SK-N-SH treated with all-trans-retinoic acid at 6 μM for 48 hours (cell line): ENCODE data around the gene GEN1.

Experiments used
- ATAC-seq: fragments of 200-7000 bp; cut with Tn5 transposase; 3 replicates; pipeline ENCODE4 v1.9.1; 2020; ENCODE audit warnings: mild to moderate bottlenecking, moderate library complexity
- ARNTL ChIP-seq: fragments of 450-650 bp; formaldehyde crosslinking; IDR thresholded peaks from 2 replicates; pipeline ENCODE4 v1.5.0; 2020; ENCODE audit warnings: low read depth, mild to moderate bottlenecking, moderate library complexity, borderline replicate concordance
- BACH2 ChIP-seq: fragments of 250-450 bp; sonication (Bioruptor Pico); IDR thresholded peaks from 2 replicates; pipeline ENCODE4 v1.9.0; 2021; ENCODE audit warnings: mild to moderate bottlenecking, borderline replicate concordance
- CSDC2 ChIP-seq: fragments of 250-450 bp; sonication (Bioruptor Pico); IDR thresholded peaks from 2 replicates; pipeline ENCODE4 v1.5.0; 2020; ENCODE audit warnings: mild to moderate bottlenecking, moderate library complexity
- ESRRG ChIP-seq: fragments of 250-450 bp; sonication (Bioruptor Pico); IDR thresholded peaks from 2 replicates; pipeline ENCODE4 v1.6.1; 2021; ENCODE audit warnings: mild to moderate bottlenecking
- GLIS3 ChIP-seq: fragments of 250-450 bp; sonication (Bioruptor Pico); IDR thresholded peaks from 2 replicates; pipeline ENCODE4 v1.5.0; 2020; ENCODE audit warnings: mild to moderate bottlenecking, moderate library complexity
- ISL1 ChIP-seq: fragments of 250-450 bp; sonication (Bioruptor Pico); IDR thresholded peaks from 2 replicates; pipeline ENCODE4 v2.1.2; 2022; ENCODE audit warnings: mild to moderate bottlenecking, moderate library complexity
- OSR1 ChIP-seq: fragments of 250-450 bp; sonication (Bioruptor Pico); IDR thresholded peaks from 2 replicates; pipeline ENCODE4 v1.8.0; 2022; ENCODE audit warnings: moderate library complexity, mild to moderate bottlenecking, inconsistent platforms
- POU6F1 ChIP-seq: fragments of 250-450 bp; sonication (Bioruptor Pico); IDR thresholded peaks from 2 replicates; pipeline ENCODE4 v1.8.0; 2021; ENCODE audit warnings: low read depth, mild to moderate bottlenecking, moderate library complexity, borderline replicate concordance
- PPARA ChIP-seq: fragments of 250-450 bp; sonication (Bioruptor Pico); IDR thresholded peaks from 2 replicates; pipeline ENCODE4 v1.5.0; 2020; ENCODE audit warnings: mild to moderate bottlenecking, borderline replicate concordance
- RARB ChIP-seq: fragments of 250-450 bp; sonication (Bioruptor Pico); IDR thresholded peaks from 2 replicates; pipeline ENCODE4 v1.8.0; 2021; ENCODE audit warnings: mild to moderate bottlenecking, moderate library complexity
- SNAI2 ChIP-seq: fragments of 250-450 bp; sonication (Bioruptor Pico); IDR thresholded peaks from 2 replicates; pipeline ENCODE4 v1.5.0; 2020; ENCODE audit warnings: mild to moderate bottlenecking, moderate library complexity
- TCF4 ChIP-seq: fragments of 250-450 bp; sonication (Bioruptor Pico); IDR thresholded peaks from 2 replicates; pipeline ENCODE4 v1.8.0; 2021; ENCODE audit warnings: mild to moderate bottlenecking, moderate library complexity, borderline replicate concordance
- TOX ChIP-seq: fragments of 250-450 bp; sonication (Bioruptor Pico); IDR thresholded peaks from 2 replicates; pipeline ENCODE4 v1.8.0; 2021; ENCODE audit warnings: mild to moderate bottlenecking, moderate library complexity, borderline replicate concordance
- TSHZ2 ChIP-seq: fragments of 250-450 bp; sonication (Bioruptor Pico); IDR thresholded peaks from 2 replicates; pipeline ENCODE4 v1.5.0; 2020; ENCODE audit warnings: mild to moderate bottlenecking, moderate library complexity
- ZC3H10 ChIP-seq: fragments of 250-450 bp; sonication (Bioruptor Pico); IDR thresholded peaks from 2 replicates; pipeline ENCODE4 v1.5.1; 2021; ENCODE audit warnings: mild to moderate bottlenecking, moderate library complexity
- ZFP3 ChIP-seq: fragments of 250-450 bp; sonication (Bioruptor Pico); IDR thresholded peaks from 2 replicates; pipeline ENCODE4 v1.5.0; 2020; ENCODE audit warnings: mild to moderate bottlenecking, moderate library complexity
- ZFP30 ChIP-seq: fragments of 450-650 bp; formaldehyde crosslinking; IDR thresholded peaks from 2 replicates; pipeline ENCODE4 v1.5.0; 2022; ENCODE audit warnings: mild to moderate bottlenecking, moderate library complexity
- ZNF565 ChIP-seq: fragments of 450-650 bp; formaldehyde crosslinking; conservative IDR thresholded peaks from 2 replicates; pipeline ENCODE4 v1.5.0; 2020; ENCODE audit warnings: low read depth, mild to moderate bottlenecking, moderate library complexity
- ZNF70 ChIP-seq: fragments of 450-650 bp; formaldehyde crosslinking; IDR thresholded peaks from 2 replicates; pipeline ENCODE4 v1.5.0; 2020; ENCODE audit warnings: mild to moderate bottlenecking, moderate library complexity
- ZNF8 ChIP-seq: fragments of 450-650 bp; formaldehyde crosslinking; IDR thresholded peaks from 2 replicates; pipeline ENCODE4 v1.5.0; 2020; ENCODE audit warnings: mild to moderate bottlenecking, moderate library complexity
- TF ChIP-seq, protein P1 (sequence below): fragments of 250-450 bp; sonication (Bioruptor Pico); IDR thresholded peaks from 2 replicates; pipeline ENCODE4 v1.5.1; 2021; ENCODE audit warnings: mild to moderate bottlenecking, moderate library complexity
- TF ChIP-seq, protein P2 (sequence below): fragments of 250-450 bp; sonication (Bioruptor Pico); IDR thresholded peaks from 2 replicates; pipeline ENCODE4 v1.8.0; 2020; ENCODE audit warnings: mild to moderate bottlenecking, moderate library complexity, borderline replicate concordance
- TF ChIP-seq, protein P3 (sequence below): fragments of 250-450 bp; sonication (Bioruptor Pico); IDR thresholded peaks from 2 replicates; pipeline ENCODE4 v1.5.1; 2020; ENCODE audit warnings: low read depth, mild to moderate bottlenecking, moderate library complexity

The GEN1 gene

DNA sequence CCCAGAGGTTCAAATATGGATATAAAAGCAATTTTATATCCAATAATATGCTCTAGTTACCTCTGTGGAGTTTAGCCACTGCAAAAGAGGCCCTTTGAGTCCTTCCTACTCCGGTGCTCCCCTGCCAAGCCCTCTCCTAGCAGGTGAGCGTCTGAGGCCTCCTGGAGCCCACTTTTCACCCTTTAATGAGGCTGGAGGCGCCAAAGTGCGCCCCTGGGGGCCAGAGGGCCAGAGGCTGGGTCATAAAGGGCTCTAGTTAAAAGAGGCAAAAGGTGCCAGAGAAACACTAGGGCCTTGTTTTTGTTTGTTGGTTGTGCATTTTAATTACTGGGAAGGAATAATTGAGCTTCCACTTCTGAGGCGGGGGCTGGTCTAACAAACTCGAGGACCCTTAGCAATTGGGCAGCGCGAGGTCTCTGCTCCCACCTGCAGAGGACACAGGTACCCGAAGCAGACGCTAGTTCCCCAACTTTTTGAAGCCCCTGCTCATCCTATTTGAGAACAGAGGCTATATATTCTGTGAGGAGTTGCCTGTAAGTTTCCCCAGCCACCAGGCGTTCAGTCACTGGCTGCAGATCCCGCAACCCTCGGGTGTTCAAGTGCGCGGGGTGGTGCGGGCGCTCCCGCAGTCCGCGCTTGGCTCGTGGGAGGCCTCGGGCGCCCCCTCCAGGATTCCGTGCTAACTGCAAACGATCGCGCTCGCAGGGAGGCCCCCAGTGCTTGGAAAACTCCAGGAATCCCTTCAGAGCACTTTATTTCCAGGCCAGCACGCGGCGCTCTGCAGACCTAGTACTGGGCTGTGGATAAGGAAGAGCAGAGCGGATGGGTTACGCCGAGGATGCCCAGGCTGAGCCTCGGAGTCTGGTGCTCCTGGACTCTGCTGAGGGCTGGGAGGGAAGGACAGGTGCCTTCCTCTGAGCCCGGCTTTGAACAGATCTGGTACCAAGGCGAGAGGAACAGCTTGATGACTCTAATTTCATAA is 76.4 kb downstream of the GEN1 start:
- 0 out of 2 replicates have a peak, but pooled peaks have one; percentile 53 for TF ChIP-seq ZNF565 (CRISPR knock-in tag)
- TF ChIP-seq, protein P1, sequence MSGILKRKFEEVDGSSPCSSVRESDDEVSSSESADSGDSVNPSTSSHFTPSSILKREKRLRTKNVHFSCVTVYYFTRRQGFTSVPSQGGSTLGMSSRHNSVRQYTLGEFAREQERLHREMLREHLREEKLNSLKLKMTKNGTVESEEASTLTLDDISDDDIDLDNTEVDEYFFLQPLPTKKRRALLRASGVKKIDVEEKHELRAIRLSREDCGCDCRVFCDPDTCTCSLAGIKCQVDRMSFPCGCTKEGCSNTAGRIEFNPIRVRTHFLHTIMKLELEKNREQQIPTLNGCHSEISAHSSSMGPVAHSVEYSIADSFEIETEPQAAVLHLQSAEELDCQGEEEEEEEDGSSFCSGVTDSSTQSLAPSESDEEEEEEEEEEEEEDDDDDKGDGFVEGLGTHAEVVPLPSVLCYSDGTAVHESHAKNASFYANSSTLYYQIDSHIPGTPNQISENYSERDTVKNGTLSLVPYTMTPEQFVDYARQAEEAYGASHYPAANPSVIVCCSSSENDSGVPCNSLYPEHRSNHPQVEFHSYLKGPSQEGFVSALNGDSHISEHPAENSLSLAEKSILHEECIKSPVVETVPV (CRISPR knock-in tag) = no peak
- TF ChIP-seq ZC3H10 (CRISPR knock-in tag) = no peak
- 0 out of 2 replicates have a peak, but pooled peaks have one; percentile 46 for TF ChIP-seq CSDC2 (CRISPR knock-in tag)
- TF ChIP-seq ARNTL (CRISPR knock-in tag) = no peak
- TF ChIP-seq POU6F1 (CRISPR knock-in tag) = peak; percentile 10; the same call in 1 of the 2 replicates
- TF ChIP-seq, protein P2, sequence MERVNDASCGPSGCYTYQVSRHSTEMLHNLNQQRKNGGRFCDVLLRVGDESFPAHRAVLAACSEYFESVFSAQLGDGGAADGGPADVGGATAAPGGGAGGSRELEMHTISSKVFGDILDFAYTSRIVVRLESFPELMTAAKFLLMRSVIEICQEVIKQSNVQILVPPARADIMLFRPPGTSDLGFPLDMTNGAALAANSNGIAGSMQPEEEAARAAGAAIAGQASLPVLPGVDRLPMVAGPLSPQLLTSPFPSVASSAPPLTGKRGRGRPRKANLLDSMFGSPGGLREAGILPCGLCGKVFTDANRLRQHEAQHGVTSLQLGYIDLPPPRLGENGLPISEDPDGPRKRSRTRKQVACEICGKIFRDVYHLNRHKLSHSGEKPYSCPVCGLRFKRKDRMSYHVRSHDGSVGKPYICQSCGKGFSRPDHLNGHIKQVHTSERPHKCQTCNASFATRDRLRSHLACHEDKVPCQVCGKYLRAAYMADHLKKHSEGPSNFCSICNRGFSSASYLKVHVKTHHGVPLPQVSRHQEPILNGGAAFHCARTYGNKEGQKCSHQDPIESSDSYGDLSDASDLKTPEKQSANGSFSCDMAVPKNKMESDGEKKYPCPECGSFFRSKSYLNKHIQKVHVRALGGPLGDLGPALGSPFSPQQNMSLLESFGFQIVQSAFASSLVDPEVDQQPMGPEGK (CRISPR knock-in tag) = no peak
- no peak for TF ChIP-seq ESRRG (CRISPR knock-in tag)
- no peak for TF ChIP-seq GLIS3 (CRISPR knock-in tag)
- no peak for TF ChIP-seq RARB (CRISPR knock-in tag)
- TF ChIP-seq, protein P3, sequence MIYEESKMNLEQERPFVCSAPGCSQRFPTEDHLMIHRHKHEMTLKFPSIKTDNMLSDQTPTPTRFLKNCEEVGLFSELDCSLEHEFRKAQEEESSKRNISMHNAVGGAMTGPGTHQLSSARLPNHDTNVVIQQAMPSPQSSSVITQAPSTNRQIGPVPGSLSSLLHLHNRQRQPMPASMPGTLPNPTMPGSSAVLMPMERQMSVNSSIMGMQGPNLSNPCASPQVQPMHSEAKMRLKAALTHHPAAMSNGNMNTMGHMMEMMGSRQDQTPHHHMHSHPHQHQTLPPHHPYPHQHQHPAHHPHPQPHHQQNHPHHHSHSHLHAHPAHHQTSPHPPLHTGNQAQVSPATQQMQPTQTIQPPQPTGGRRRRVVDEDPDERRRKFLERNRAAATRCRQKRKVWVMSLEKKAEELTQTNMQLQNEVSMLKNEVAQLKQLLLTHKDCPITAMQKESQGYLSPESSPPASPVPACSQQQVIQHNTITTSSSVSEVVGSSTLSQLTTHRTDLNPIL (CRISPR knock-in tag) = no peak
- no peak for TF ChIP-seq TCF4
- TF ChIP-seq SNAI2 (CRISPR knock-in tag) = no peak
- no peak for TF ChIP-seq ZNF8 (CRISPR knock-in tag)
- 0 out of 2 replicates have a peak, but pooled peaks have one; percentile 35 for TF ChIP-seq TSHZ2
- no peak for TF ChIP-seq BACH2 (CRISPR knock-in tag)
- TF ChIP-seq PPARA (CRISPR knock-in tag) = no peak
- TF ChIP-seq ZFP3 (CRISPR knock-in tag) = 0 out of 2 replicates have a peak, but pooled peaks have one; percentile 48
- TF ChIP-seq ISL1 (CRISPR knock-in tag) = 0 out of 2 replicates have a peak, but pooled peaks have one; percentile 8
- no peak for TF ChIP-seq ZNF70 (CRISPR knock-in tag)
- TF ChIP-seq OSR1 = no peak
- no peak for TF ChIP-seq TOX (CRISPR knock-in tag)
- no peak for TF ChIP-seq ZFP30
- ATAC-seq = peak; percentile 100

- no peak for TF ChIP-seq BACH2 (CRISPR knock-in tag)
- no peak for TF ChIP-seq ZFP3 (CRISPR knock-in tag)
- TF ChIP-seq ZFP30 = no peak
- no peak for TF ChIP-seq ESRRG (CRISPR knock-in tag)
- TF ChIP-seq, protein P1 (CRISPR knock-in tag) = no peak
- TF ChIP-seq ZC3H10 (CRISPR knock-in tag) = no peak
- TF ChIP-seq ZNF70 (CRISPR knock-in tag) = no peak
- TF ChIP-seq ARNTL (CRISPR knock-in tag) = no peak
- TF ChIP-seq, protein P2 (CRISPR knock-in tag) = no peak
- no peak for TF ChIP-seq OSR1
- no peak for ATAC-seq
Measured at GRCh38 chr2:17835516-17835915, 81.6 kb downstream of the GEN1 start.
